ENCODE results near the gene IFT74.

Gene IFT74

DNA sequence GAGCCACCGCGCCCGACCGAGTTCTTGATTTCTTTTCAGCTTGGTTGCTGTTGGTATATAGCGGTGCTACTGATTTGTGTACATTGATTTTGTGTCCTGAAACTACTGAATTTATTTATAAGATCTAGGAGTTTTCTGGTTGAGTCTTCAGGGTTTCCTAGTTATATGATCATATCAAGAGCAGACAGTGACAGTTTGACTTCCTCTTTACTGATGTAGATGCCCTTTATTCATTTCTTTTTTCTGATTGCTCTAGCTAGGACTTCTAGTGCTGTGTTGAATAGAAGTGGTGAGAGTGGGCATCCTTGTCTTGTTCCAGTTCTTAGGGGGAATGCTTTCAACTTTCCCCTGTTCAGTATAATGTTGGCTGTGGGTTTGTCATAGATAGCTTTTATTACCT, 66.7 kb downstream of the IFT74 start:
- Histone ChIP-seq H3K36me3 (ENCODE audit: control insufficient read depth in 2 of 2, insufficient read depth in 1 of 2, low read length in 2 of 2) (peaks cover 4 to 27% of the 10 kb centered on the region in 2 experiments; a peak in 2 of 3 replicates), H3K27ac (ENCODE audit: extremely low read depth, low read depth, low read length) (no peak overlapping the region), H3K4me1 (ENCODE audit: control insufficient read depth, insufficient read depth, low read length) (no peaks in the 10 kb centered on the region), H3K9me3 (ENCODE audit: control insufficient read depth, insufficient read depth, low read depth, low read length) (no peaks in the 10 kb centered on the region), H3K4me3 (ENCODE audit: low read depth, low read length) (no peak overlapping the region)
- TF ChIP-seq ZNF341 (tag by site-specific recombination; IDR thresholded peaks at IDR 0.05; ENCODE audit: low read depth) (no peak), ZFP37 (tag by site-specific recombination; IDR thresholded peaks at IDR 0.05) (no peak), ZNF624 (tag by site-specific recombination; IDR thresholded peaks at IDR 0.05) (no peak), SETDB1 (IDR thresholded peaks at IDR 0.05; ENCODE audit: insufficient read length, low read length) (no peak), SCRT1 (tag by site-specific recombination; IDR thresholded peaks at IDR 0.05; ENCODE audit: borderline replicate concordance) (no peak), ZNF366 (tag by site-specific recombination; conservative IDR thresholded peaks at IDR 0.05) (no peak)
- TF ChIP-seq, protein P1, sequence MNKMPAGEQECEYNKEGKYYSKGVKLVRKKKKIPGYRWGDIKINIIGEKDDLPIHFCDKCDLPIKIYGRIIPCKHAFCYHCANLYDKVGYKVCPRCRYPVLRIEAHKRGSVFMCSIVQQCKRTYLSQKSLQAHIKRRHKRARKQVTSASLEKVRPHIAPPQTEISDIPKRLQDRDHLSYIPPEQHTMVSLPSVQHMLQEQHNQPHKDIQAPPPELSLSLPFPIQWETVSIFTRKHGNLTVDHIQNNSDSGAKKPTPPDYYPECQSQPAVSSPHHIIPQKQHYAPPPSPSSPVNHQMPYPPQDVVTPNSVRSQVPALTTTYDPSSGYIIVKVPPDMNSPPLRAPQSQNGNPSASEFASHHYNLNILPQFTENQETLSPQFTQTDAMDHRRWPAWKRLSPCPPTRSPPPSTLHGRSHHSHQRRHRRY (tag by site-specific recombination; IDR thresholded peaks at IDR 0.05), result no peak
- TF ChIP-seq, protein P2, sequence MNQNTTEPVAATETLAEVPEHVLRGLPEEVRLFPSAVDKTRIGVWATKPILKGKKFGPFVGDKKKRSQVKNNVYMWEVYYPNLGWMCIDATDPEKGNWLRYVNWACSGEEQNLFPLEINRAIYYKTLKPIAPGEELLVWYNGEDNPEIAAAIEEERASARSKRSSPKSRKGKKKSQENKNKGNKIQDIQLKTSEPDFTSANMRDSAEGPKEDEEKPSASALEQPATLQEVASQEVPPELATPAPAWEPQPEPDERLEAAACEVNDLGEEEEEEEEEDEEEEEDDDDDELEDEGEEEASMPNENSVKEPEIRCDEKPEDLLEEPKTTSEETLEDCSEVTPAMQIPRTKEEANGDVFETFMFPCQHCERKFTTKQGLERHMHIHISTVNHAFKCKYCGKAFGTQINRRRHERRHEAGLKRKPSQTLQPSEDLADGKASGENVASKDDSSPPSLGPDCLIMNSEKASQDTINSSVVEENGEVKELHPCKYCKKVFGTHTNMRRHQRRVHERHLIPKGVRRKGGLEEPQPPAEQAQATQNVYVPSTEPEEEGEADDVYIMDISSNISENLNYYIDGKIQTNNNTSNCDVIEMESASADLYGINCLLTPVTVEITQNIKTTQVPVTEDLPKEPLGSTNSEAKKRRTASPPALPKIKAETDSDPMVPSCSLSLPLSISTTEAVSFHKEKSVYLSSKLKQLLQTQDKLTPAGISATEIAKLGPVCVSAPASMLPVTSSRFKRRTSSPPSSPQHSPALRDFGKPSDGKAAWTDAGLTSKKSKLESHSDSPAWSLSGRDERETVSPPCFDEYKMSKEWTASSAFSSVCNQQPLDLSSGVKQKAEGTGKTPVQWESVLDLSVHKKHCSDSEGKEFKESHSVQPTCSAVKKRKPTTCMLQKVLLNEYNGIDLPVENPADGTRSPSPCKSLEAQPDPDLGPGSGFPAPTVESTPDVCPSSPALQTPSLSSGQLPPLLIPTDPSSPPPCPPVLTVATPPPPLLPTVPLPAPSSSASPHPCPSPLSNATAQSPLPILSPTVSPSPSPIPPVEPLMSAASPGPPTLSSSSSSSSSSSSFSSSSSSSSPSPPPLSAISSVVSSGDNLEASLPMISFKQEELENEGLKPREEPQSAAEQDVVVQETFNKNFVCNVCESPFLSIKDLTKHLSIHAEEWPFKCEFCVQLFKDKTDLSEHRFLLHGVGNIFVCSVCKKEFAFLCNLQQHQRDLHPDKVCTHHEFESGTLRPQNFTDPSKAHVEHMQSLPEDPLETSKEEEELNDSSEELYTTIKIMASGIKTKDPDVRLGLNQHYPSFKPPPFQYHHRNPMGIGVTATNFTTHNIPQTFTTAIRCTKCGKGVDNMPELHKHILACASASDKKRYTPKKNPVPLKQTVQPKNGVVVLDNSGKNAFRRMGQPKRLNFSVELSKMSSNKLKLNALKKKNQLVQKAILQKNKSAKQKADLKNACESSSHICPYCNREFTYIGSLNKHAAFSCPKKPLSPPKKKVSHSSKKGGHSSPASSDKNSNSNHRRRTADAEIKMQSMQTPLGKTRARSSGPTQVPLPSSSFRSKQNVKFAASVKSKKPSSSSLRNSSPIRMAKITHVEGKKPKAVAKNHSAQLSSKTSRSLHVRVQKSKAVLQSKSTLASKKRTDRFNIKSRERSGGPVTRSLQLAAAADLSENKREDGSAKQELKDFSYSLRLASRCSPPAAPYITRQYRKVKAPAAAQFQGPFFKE (tag by site-specific recombination; IDR thresholded peaks at IDR 0.05; ENCODE audit: borderline replicate concordance), result no peak
- CTCF ChIA-PET, result interaction anchor here (0.6 to 1.0 kb wide), 2 partner anchors 10 to 320 kb away, joined by 3 to 4 read pairs; no protein-coding TSS in a partner anchor
- POLR2A ChIA-PET, result no interaction called here

DNA sequence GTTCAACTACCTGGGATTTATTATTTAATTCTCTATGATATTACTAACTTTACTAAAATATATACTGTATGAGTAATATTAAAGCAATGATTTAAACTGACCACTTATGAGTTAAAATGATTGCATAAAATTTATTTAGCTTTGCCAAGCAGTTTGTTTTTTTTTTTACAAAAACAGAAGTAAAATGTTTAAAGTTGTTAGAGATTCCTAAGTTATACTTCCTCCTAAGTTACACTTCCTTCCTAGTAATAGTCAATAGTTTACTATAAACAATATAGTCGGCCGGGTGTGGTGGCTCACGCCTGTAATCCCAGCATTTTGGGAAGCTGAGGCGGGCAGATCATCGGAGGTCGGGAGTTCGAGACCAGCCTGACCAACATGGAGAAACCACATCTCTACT, 73.0 kb downstream of the IFT74 start:
- CTCF ChIA-PET, result interaction anchor here (0.6 to 1.0 kb wide), 2 partner anchors 207 to 1571 kb away, joined by 3 to 6 read pairs; no protein-coding TSS in a partner anchor

More for the DNA sequence above, 73.0 kb downstream of the IFT74 start:
- no peak overlapping the region for H3K4me3 ChIP-seq (ENCODE audit: low read depth, low read length)
- no peaks in the 10 kb centered on the region for H3K4me1 ChIP-seq (ENCODE audit: control insufficient read depth, insufficient read depth, low read length)
- no peak overlapping the region for H3K27ac ChIP-seq (ENCODE audit: extremely low read depth, low read depth, low read length)
- POLR2A ChIA-PET, result no interaction called here
- TF ChIP-seq ZNF843 (tag by site-specific recombination; IDR thresholded peaks at IDR 0.05) (no peak), ZNF830 (tag by site-specific recombination; IDR thresholded peaks at IDR 0.05; ENCODE audit: low read depth) (no peak), ZFHX2 (tag by site-specific recombination; conservative IDR thresholded peaks at IDR 0.05) (no peak), ZIC2 (tag by site-specific recombination; IDR thresholded peaks at IDR 0.05) (no peak), ZNF274 (IDR thresholded peaks at IDR 0.05; ENCODE audit: low read length) (no peak), ZNF274 (tag by site-specific recombination; IDR thresholded peaks at IDR 0.05; ENCODE audit: borderline replicate concordance) (no peak)
- TF ChIP-seq, protein P3, sequence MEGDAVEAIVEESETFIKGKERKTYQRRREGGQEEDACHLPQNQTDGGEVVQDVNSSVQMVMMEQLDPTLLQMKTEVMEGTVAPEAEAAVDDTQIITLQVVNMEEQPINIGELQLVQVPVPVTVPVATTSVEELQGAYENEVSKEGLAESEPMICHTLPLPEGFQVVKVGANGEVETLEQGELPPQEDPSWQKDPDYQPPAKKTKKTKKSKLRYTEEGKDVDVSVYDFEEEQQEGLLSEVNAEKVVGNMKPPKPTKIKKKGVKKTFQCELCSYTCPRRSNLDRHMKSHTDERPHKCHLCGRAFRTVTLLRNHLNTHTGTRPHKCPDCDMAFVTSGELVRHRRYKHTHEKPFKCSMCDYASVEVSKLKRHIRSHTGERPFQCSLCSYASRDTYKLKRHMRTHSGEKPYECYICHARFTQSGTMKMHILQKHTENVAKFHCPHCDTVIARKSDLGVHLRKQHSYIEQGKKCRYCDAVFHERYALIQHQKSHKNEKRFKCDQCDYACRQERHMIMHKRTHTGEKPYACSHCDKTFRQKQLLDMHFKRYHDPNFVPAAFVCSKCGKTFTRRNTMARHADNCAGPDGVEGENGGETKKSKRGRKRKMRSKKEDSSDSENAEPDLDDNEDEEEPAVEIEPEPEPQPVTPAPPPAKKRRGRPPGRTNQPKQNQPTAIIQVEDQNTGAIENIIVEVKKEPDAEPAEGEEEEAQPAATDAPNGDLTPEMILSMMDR (tag by site-specific recombination; IDR thresholded peaks at IDR 0.05), result no peak
- TF ChIP-seq, protein P4, sequence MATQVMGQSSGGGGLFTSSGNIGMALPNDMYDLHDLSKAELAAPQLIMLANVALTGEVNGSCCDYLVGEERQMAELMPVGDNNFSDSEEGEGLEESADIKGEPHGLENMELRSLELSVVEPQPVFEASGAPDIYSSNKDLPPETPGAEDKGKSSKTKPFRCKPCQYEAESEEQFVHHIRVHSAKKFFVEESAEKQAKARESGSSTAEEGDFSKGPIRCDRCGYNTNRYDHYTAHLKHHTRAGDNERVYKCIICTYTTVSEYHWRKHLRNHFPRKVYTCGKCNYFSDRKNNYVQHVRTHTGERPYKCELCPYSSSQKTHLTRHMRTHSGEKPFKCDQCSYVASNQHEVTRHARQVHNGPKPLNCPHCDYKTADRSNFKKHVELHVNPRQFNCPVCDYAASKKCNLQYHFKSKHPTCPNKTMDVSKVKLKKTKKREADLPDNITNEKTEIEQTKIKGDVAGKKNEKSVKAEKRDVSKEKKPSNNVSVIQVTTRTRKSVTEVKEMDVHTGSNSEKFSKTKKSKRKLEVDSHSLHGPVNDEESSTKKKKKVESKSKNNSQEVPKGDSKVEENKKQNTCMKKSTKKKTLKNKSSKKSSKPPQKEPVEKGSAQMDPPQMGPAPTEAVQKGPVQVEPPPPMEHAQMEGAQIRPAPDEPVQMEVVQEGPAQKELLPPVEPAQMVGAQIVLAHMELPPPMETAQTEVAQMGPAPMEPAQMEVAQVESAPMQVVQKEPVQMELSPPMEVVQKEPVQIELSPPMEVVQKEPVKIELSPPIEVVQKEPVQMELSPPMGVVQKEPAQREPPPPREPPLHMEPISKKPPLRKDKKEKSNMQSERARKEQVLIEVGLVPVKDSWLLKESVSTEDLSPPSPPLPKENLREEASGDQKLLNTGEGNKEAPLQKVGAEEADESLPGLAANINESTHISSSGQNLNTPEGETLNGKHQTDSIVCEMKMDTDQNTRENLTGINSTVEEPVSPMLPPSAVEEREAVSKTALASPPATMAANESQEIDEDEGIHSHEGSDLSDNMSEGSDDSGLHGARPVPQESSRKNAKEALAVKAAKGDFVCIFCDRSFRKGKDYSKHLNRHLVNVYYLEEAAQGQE (tag by site-specific recombination; IDR thresholded peaks at IDR 0.05), result no peak
- no peaks in the 10 kb centered on the region for H3K9me3 ChIP-seq (ENCODE audit: control insufficient read depth, insufficient read depth, low read depth, low read length)
- peaks cover 0 to 4% of the 10 kb centered on the region in 2 experiments; a peak in 1 of 3 replicates for H3K36me3 ChIP-seq (ENCODE audit: control insufficient read depth in 2 of 2, insufficient read depth in 1 of 2, low read length in 2 of 2)

All from HEK293 (cell line).